ENCODE measurements around the gene DCST1.
A peak's percentile ranks its signal among the peaks of the same experiment; 100 is the strongest.

DNA sequence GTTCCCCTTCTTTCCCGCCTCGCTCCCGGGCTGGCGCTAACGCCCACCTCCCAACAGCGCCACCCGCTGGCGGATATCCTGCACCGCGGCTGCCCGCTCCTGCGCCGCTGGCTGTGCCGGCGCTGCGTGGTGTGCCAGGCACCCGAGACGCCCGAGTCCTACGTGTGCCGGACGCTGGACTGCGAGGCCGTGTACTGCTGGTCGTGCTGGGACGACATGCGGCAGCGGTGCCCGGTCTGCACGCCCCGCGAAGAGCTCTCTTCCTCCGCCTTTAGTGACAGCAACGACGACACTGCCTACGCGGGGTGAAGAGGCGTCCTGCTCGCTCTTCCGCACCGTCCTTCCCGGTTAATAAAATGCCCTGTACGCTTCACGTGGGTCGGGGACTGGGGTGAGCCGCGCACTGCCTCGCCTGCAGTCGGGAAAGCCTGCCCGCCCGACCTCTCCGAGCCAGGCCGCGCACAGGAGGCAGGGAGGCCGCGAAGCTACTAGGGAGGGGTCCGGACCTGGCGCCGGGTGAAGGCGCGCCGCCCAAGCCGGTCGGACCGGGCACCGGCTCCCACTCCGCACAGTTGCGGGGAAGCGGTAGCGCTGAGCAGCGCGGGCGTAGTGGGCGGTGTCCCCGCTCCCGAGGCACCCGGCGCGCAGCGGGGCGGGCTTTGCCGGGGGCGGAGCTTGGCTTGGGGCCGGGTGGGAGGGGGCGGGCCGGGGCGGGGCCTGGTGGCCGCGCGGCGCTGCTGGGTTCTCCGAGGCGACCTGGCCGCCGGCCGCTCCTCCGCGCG, 17.1 kb downstream of the DCST1 start, which contains the start of gene ADAM15:
- TF ChIP-seq, protein P1, sequence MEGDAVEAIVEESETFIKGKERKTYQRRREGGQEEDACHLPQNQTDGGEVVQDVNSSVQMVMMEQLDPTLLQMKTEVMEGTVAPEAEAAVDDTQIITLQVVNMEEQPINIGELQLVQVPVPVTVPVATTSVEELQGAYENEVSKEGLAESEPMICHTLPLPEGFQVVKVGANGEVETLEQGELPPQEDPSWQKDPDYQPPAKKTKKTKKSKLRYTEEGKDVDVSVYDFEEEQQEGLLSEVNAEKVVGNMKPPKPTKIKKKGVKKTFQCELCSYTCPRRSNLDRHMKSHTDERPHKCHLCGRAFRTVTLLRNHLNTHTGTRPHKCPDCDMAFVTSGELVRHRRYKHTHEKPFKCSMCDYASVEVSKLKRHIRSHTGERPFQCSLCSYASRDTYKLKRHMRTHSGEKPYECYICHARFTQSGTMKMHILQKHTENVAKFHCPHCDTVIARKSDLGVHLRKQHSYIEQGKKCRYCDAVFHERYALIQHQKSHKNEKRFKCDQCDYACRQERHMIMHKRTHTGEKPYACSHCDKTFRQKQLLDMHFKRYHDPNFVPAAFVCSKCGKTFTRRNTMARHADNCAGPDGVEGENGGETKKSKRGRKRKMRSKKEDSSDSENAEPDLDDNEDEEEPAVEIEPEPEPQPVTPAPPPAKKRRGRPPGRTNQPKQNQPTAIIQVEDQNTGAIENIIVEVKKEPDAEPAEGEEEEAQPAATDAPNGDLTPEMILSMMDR (conservative IDR thresholded peaks at IDR 0.05): peak; percentile 98
- TF ChIP-seq ZFX (IDR thresholded peaks at IDR 0.05): no peak

All from C4-2B (cell line).